SU-DHL-6 (cell line): ENCODE data around the gene EOLA1.

Experiments
- H2AFZ ChIP-seq: fragments of 200-600 bp; sonication (generic); 2 replicates; pipeline ENCODE4 v1.6.1; 2014; ENCODE audit warnings: low read depth, mild to moderate bottlenecking, moderate library complexity, mixed read lengths, antibody characterized with exemption, low read length; ENCODE audit not compliant: severe bottlenecking
- H3F3A ChIP-seq: fragments of 200-600 bp; shearing (Covaris generic); 2 replicates; pipeline ENCODE4 v1.6.0; 2016; ENCODE audit warnings: antibody characterized with exemption, mild to moderate bottlenecking; ENCODE audit not compliant: insufficient read depth
- H3K27ac ChIP-seq: fragments of 200-600 bp; sonication (generic); 2 replicates; pipeline ENCODE4 v1.5.1; 2016; ENCODE audit warnings: low read depth, mild to moderate bottlenecking, low read length, moderate library complexity, mixed read lengths
- H3K27me3 ChIP-seq: fragments of 200-600 bp; sonication (generic), shearing (Covaris generic); 2 replicates; pipeline ENCODE4 v1.6.0; 2014; ENCODE audit warnings: mild to moderate bottlenecking, low read length
- H3K36me3 ChIP-seq: fragments of 200-600 bp; sonication (generic); 2 replicates; pipeline ENCODE4 v1.6.1; 2014; ENCODE audit warnings: mild to moderate bottlenecking, low read length, mixed read lengths
- H3K4me2 ChIP-seq: fragments of 300-600, 200-600 bp; shearing (Covaris generic), sonication (generic); 2 replicates; pipeline ENCODE4 v1.6.0; 2014; ENCODE audit warnings: low read length, low read depth, mild to moderate bottlenecking; ENCODE audit not compliant: poor library complexity, severe bottlenecking
- H3K4me3 ChIP-seq: fragments of 200-600 bp; sonication (generic); 2 replicates; pipeline ENCODE4 v1.5.1; 2014; ENCODE audit warnings: antibody characterized with exemption, low read length, mild to moderate bottlenecking, mixed read lengths; ENCODE audit not compliant: insufficient read depth, poor library complexity, severe bottlenecking
- H3K79me2 ChIP-seq: fragments of 200-600 bp; sonication (generic); 2 replicates; pipeline ENCODE4 v1.6.1; 2014; ENCODE audit warnings: mild to moderate bottlenecking, low read length, moderate library complexity; ENCODE audit not compliant: insufficient read depth
- H3K9ac ChIP-seq: fragments of 200-600 bp; sonication (generic); 2 replicates; pipeline ENCODE4 v1.7.0; 2014; ENCODE audit warnings: mild to moderate bottlenecking, low read length
- H3K9me2 ChIP-seq: fragments of 200-600 bp; sonication (generic); replicated peaks from 2 replicates; pipeline ENCODE4 v1.6.1; 2014; ENCODE audit warnings: low read length; ENCODE audit not compliant: insufficient read depth
- H3K9me3 ChIP-seq: fragments of 200-600 bp; sonication (generic); 2 replicates; pipeline ENCODE4 v1.6.1; 2014; ENCODE audit warnings: low read length, mixed read lengths; ENCODE audit not compliant: insufficient read depth
- H4K20me1 ChIP-seq: fragments of 200-600 bp; sonication (generic); 2 replicates; pipeline ENCODE4 v1.6.1; 2014; ENCODE audit warnings: low read depth, mild to moderate bottlenecking, antibody characterized with exemption, low read length, moderate library complexity, mixed read lengths
- CTCF ChIP-seq: fragments of 200-600 bp; sonication (generic); IDR thresholded peaks from one replicate; pipeline ENCODE4 v1.5.1; 2017; ENCODE audit warnings: antibody characterized with exemption, mild to moderate bottlenecking, low read length, moderate library complexity; ENCODE audit not compliant: insufficient read depth, poor library complexity, severe bottlenecking
- EZH2phosphoT487 ChIP-seq: fragments of 200-600 bp; sonication (generic), shearing (Covaris generic); conservative IDR thresholded peaks from 2 replicates; pipeline ENCODE4 v1.6.1; 2018; ENCODE audit warnings: mild to moderate bottlenecking, antibody characterized with exemption, low read length, moderate library complexity, mixed read lengths

Gene EOLA1

DNA sequence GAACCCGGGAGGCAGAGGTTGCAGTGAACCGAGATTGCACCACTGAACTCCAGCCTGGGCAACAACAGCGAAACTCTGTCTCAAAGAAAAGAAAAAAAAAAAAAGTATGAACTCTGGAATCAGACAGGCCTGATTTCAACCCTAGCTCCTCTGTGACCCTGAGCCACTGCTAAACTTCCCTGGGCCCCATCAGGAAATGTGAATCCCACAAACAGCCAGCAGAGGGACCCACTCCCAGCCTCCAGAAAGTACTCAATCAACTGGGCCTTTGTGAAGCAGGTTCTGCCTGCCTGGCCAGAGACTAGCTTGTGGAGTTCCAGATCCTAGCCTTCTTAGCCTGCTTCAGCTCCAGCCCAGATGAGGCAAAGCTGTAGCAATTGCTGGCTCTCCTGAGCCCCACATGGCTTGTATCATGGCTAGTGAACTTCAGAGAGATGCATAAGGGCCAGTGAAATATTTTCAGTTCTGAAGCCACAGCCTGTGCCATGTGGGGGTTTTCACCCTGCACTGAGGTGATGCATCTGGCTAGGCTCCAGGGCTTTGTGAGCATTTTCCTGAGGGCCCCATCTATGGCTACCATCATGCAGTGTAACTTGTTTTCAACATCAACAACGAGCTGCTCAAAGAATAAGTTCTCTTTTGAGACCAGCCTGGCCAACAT, 28.5 kb upstream of the EOLA1 start:
- Histone ChIP-seq H3K9me2 (no peaks in the 10 kb centered on the region), H3K36me3 (no peaks in the 10 kb centered on the region), H3K9me3 (no peaks in the 10 kb centered on the region), H3K27ac (no peak overlapping the region), H3K4me2 (no peak overlapping the region), H3F3A (no peaks in the 10 kb centered on the region), H3K27me3 (no peaks in the 10 kb centered on the region), H4K20me1 (no peaks in the 10 kb centered on the region), H2AFZ (no peak overlapping the region), H3K4me3 (no peak overlapping the region), H3K9ac (no peak overlapping the region), H3K79me2 (no peaks in the 10 kb centered on the region)
- TF ChIP-seq CTCF (peak; percentile 30), EZH2phosphoT487 (no peak)

DNA sequence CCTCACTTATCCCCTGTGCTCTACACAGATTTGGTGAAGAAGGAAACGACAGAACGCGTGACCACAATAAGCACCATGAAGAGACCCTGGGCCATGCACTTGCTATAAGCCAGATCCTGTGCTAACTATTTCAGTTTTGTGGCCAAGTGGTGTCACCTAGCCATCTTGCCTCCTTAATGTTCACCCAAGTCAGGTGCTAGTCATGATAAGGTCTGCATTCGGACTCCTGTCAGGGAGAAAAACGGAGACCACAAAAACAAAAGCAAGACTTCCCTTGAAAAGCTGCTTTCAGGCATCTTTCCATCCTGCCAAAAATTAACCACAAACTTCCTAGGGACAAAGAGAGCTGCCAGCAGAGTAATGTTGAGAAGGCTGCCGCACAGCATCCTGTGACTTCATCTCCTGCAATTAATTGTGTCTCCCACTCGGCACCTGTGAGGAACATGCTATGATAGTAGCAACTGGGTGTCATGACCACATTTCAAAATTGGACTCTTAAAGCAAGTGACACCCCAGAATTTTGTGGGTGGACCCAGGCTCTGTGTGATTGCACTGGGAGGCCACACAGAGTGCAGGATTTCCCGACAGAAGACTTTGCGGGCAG, 26.9 kb upstream of the EOLA1 start:
- no peaks in the 10 kb centered on the region for H3F3A ChIP-seq
- TF ChIP-seq CTCF = no peak
- no peak for TF ChIP-seq EZH2phosphoT487
- no peak overlapping the region for H3K4me3 ChIP-seq
- H3K4me2 ChIP-seq = no peak overlapping the region
- no peaks in the 10 kb centered on the region for H4K20me1 ChIP-seq
- H3K36me3 ChIP-seq = no peaks in the 10 kb centered on the region
- H3K9me2 ChIP-seq = no peaks in the 10 kb centered on the region
- H2AFZ ChIP-seq = no peak overlapping the region
- H3K27ac ChIP-seq = no peak overlapping the region
- H3K79me2 ChIP-seq = no peaks in the 10 kb centered on the region
- H3K27me3 ChIP-seq = no peaks in the 10 kb centered on the region
- H3K9me3 ChIP-seq = no peaks in the 10 kb centered on the region
- no peak overlapping the region for H3K9ac ChIP-seq

GRCh38 chrX:149515954-149516602, 24.7 kb upstream of the EOLA1 start:
- Histone ChIP-seq H2AFZ (no peak overlapping the region), H3K4me3 (no peak overlapping the region), H3K9me2 (no peaks in the 10 kb centered on the region), H3K9me3 (no peaks in the 10 kb centered on the region), H3F3A (no peaks in the 10 kb centered on the region), H4K20me1 (no peaks in the 10 kb centered on the region), H3K27me3 (no peaks in the 10 kb centered on the region), H3K4me2 (no peak overlapping the region), H3K79me2 (no peaks in the 10 kb centered on the region), H3K36me3 (no peaks in the 10 kb centered on the region), H3K9ac (no peak overlapping the region), H3K27ac (no peak overlapping the region)
- TF ChIP-seq CTCF (no peak), EZH2phosphoT487 (no peak)
